T-helper 17 cell (primary cell): ENCODE data around the gene ADGRG3. TPM values are rescaled to one million over a fixed set of nuclear protein-coding genes. Genes with fewer than 3 reads are reported as not detected.

Experiments
- ATAC-seq: fragments of 150-1000 bp; cut with Tn5 transposase; 2 replicates; pipeline ENCODE4 v1.10.0; 2021; ENCODE audit warnings: mild to moderate bottlenecking, moderate library complexity
- DNase-seq, 3 donors: peaks; one replicate each; pipeline versions ENCODE4 v3.0.0 to v3.0.0-alpha.2; 2020 to 2021
- H3K9me3 ChIP-seq: one replicate; pipeline ENCODE4 v1.7.0; 2013; ENCODE audit warnings: low read length, mild to moderate bottlenecking; ENCODE audit not compliant: control insufficient read depth, poor library complexity, severe bottlenecking
- H3K27ac Mint-ChIP-seq: one replicate; pipeline ENCODE4 v1.8.0; 2022; ENCODE audit warnings: mild to moderate bottlenecking, moderate library complexity, mixed read lengths
- H3K27me3 Mint-ChIP-seq: one replicate; pipeline ENCODE4 v1.8.0; 2022; ENCODE audit warnings: mixed read lengths
- H3K36me3 Mint-ChIP-seq: one replicate; pipeline ENCODE4 v1.8.0; 2022; ENCODE audit warnings: low read depth, mixed read lengths
- H3K4me1 Mint-ChIP-seq: one replicate; pipeline ENCODE4 v1.8.0; 2022; ENCODE audit warnings: mild to moderate bottlenecking, mixed read lengths
- H3K4me3 Mint-ChIP-seq: one replicate; pipeline ENCODE4 v1.8.0; 2022; ENCODE audit warnings: mild to moderate bottlenecking, moderate library complexity, mixed read lengths
- total RNA-seq, 4 donors: library from RNA in 2 of 4; stranded (reverse) in 2 of 4; gene quantifications; one replicate each; pipeline ENCODE4 v1.2.3 and lab custom pipeline; 2022 to 2026

ADGRG3 gene
- total RNA-seq, 2 donors from 2014 or later, result 0.75 to 0.99 TPM

DNA sequence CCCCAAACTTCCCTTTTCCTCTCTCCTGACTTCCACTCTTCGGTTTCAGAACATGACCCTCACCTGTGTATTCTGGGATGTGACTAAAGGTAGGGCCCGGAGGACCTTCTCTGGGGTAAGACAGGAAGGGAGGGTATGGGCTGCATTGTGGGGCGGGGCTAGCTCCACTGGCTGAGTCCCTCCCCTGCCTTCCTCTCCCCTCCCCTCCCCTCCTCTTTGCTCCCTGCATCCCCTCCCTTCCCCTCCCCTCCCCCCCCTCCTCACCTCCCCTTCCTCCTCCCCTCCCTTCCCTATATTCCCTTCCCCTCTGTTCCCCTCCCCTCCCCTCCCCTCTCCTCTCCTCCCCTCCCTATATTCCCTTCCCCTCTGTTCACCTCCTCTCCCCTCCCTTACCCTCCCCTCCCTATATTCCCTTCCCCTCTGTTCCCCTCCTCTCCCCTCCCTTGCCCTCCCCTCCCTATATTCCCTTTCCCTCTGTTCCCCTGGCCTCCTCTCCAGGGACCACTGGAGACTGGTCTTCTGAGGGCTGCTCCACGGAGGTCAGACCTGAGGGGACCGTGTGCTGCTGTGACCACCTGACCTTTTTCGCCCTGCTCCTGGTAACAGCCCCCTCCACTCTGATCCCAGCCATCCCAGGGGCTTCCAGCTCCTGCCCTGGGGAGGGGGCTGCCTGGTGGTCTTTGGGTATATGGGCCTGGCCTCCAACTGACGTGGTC is 11.8 kb downstream of the ADGRG3 start:
- H3K36me3 Mint-ChIP-seq, result no peaks in the 10 kb centered on the region
- ATAC-seq (no peak), DNase-seq (no peak)
- no peaks in the 10 kb centered on the region for H3K9me3 ChIP-seq
- H3K27me3 Mint-ChIP-seq, result peaks cover 10% of the 10 kb centered on the region
- H3K4me3 Mint-ChIP-seq, result no peak overlapping the region
- H3K27ac Mint-ChIP-seq, result no peak overlapping the region
- peaks cover 7% of the 10 kb centered on the region for H3K4me1 Mint-ChIP-seq

DNA sequence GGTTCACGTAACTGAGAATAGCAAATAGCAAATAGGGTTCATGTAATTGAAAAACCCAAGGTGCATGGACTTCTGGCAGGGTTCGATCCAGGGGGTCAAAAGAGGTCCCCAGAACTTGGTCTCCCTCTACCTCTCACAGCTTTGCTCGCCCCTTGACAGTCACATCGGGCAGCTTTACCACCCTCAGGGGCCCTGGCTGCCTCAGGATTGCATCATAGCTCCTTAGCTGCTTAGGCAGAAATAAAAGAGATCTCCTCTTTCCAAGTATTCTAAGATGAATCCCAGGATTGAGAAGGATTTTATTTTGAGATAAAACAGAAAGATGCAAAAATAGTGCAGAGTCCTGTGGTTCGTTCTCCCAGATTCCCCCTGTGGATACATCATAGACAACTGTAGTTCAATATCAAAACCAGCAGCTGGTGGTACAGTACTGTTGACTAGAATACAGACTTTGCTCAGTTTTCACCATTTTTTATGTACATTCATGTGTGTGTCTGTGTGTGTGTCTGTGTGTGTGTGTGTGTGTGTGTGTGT is 12.8 kb downstream of the ADGRG3 start:
- Mint-ChIP-seq H3K27ac (no peak overlapping the region), H3K27me3 (peaks cover 10% of the 10 kb centered on the region), H3K4me3 (no peak overlapping the region), H3K36me3 (no peaks in the 10 kb centered on the region), H3K4me1 (peaks cover 7% of the 10 kb centered on the region)
- no peak for ATAC-seq
- DNase-seq, result no peak
- no peaks in the 10 kb centered on the region for H3K9me3 ChIP-seq

GRCh38 chr16:57681950-57682728 is 14.0 kb downstream of the ADGRG3 start:
- Mint-ChIP-seq H3K36me3 (no peaks in the 10 kb centered on the region), H3K4me1 (peaks cover 4% of the 10 kb centered on the region), H3K27ac (no peak overlapping the region), H3K27me3 (peaks cover 10% of the 10 kb centered on the region), H3K4me3 (no peak overlapping the region)
- no peak for DNase-seq
- H3K9me3 ChIP-seq, result no peaks in the 10 kb centered on the region
- ATAC-seq, result no peak

DNA sequence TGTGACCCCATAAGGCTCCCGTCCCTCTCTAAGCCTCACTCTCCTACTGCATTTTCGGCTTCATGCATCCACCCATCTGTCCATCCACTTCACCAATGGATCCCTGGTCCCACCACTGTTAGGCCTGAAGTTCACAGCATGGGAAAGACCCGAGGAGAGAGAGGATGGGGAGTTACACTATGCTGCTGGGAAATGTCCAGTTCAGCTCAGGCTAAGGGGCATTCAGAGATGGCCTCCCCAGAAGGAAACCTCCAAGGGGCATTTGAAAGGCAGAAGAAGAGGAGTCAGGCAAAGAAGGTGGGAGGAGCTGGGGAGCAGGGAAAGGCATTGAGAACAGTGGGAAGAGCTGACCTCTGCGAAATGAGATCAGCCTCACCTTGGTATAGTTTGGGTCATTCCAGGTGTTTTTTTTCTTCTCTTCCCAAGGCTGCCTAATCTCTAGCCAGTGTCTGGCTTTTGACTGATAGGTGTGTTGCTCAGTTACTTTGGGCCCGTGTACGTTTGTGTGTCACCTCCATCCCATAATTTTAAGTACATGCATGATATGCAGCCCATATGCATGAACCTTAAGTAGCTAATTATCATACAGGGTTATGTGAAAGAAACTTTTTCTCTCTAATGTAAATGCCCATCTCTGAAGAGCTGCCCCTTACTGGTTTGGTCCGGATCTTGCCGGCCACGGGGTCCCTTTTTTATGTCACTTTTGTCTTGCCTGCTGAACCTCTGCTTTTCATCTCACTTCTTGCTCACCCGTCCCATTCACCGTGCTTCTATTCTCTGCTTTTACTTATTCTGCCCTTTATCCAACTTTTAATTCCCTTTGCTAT is 14.9 kb downstream of the ADGRG3 start:
- DNase-seq, result no peak
- no peak for ATAC-seq
- no peaks in the 10 kb centered on the region for H3K9me3 ChIP-seq
- H3K4me3 Mint-ChIP-seq, result no peak overlapping the region
- no peaks in the 10 kb centered on the region for H3K36me3 Mint-ChIP-seq
- peaks cover 10% of the 10 kb centered on the region for H3K27me3 Mint-ChIP-seq
- H3K27ac Mint-ChIP-seq, result no peak overlapping the region
- H3K4me1 Mint-ChIP-seq, result peaks cover 4% of the 10 kb centered on the region

DNA sequence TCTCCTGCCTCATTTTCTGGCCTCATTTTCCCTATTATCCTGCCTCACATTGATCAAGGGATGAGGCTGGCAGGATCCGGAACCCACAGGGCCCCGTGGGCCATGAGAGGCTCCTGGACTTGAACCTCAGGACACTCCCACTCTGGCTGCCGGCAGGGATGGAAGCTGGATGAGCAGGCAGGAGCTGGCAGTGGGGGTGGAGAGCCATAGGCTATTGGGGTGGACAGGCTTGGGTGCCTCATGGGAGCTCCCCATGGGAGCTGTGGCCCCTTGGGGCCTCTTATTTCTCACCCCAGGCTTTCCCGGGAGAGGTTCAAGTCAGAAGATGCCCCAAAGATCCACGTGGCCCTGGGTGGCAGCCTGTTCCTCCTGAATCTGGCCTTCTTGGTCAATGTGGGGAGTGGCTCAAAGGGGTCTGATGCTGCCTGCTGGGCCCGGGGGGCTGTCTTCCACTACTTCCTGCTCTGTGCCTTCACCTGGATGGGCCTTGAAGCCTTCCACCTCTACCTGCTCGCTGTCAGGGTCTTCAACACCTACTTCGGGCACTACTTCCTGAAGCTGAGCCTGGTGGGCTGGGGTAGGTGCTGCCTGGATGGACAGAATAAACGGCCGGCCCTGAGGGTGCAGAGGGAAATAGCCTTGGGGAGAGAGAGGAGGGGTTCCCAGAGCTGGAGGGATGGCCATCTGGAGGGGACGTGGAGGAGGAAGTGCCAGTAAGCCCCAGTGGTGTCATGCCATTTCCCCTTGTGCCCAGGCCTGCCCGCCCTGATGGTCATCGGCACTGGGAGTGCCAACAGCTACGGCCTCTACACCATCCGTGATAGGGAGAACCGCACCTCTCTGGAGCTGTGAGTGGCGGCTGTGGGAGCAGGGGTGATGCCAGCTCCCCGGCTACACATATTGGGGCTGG is 15.8 kb downstream of the ADGRG3 start:
- peaks cover 4% of the 10 kb centered on the region for H3K4me1 Mint-ChIP-seq
- H3K36me3 Mint-ChIP-seq, result no peaks in the 10 kb centered on the region
- DNase-seq (no peak), ATAC-seq (no peak)
- H3K27ac Mint-ChIP-seq, result no peak overlapping the region
- H3K9me3 ChIP-seq, result no peaks in the 10 kb centered on the region
- H3K27me3 Mint-ChIP-seq, result peaks cover 10% of the 10 kb centered on the region
- H3K4me3 Mint-ChIP-seq, result no peak overlapping the region

DNA sequence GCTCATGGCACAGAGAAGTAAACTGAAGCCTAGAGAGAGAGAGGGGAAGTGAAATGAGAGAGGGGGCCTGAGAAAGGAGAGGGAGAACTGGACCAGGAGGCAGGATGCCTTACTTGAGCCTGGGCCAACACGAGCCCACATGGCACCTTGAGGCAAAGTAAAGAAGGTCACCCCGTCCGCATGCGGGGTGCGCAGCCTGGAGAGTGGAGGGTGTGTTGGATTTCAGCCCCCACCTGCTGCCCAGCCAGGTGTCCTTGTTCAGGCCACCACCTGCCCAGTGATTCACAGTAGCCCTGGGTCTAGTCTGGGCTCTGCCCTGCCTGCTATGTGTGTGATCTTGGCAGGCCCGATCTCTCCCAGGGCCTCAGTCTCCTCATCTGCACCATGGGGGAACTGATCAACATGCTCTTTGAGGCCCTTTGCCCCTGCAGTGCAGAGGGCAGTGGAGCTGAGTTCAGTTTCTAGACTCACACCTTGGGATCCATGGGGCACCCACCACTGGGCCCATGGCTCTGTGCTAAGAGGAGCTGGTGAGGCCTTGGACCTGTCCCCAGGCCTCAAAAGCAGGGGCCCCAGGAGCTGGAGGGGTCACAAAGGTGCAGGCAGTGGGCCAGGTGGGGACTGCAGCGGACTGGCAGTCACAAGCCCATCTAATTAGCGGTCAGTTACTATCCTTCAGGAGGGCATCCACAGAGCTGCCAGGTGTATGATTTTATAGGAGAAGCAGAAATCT is 16.7 kb downstream of the ADGRG3 start:
- H3K27ac Mint-ChIP-seq, result no peak overlapping the region
- DNase-seq (no peak), ATAC-seq (no peak)
- H3K9me3 ChIP-seq, result no peaks in the 10 kb centered on the region
- H3K4me1 Mint-ChIP-seq, result peaks cover 5% of the 10 kb centered on the region
- peaks cover 10% of the 10 kb centered on the region for H3K27me3 Mint-ChIP-seq
- no peaks in the 10 kb centered on the region for H3K36me3 Mint-ChIP-seq
- no peak overlapping the region for H3K4me3 Mint-ChIP-seq

- Mint-ChIP-seq H3K4me1 (peaks cover 5% of the 10 kb centered on the region), H3K4me3 (no peak overlapping the region), H3K36me3 (no peaks in the 10 kb centered on the region), H3K27ac (no peak overlapping the region), H3K27me3 (peaks cover 6% of the 10 kb centered on the region)
- DNase-seq, result no peak
- ATAC-seq, result no peak
- H3K9me3 ChIP-seq, result no peaks in the 10 kb centered on the region
These were observed 17.5 kb downstream of the ADGRG3 start for GRCh38 chr16:57685633-57686032.

DNA sequence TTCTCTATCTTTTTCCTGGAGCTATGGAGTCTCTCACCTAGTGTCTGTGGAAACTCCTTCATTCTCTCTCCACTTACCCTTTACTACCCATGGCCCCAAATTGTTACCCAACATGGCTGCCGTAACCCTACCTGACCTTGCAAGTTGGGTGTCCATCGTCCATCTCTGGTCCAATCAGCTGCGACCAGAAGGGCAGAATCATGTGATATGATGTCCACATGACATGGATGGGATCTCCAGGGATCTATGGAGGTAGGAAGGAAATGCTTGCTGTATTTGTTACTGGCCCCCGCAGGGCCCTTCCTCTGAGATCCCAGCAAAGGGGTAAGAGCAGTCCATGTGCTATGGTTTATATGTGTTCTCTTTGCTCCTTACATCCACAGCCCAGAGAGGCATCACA is 18.5 kb downstream of the ADGRG3 start:
- H3K9me3 ChIP-seq, result no peaks in the 10 kb centered on the region
- Mint-ChIP-seq H3K36me3 (no peaks in the 10 kb centered on the region), H3K27me3 (peaks cover 5% of the 10 kb centered on the region), H3K27ac (no peak overlapping the region), H3K4me3 (no peak overlapping the region), H3K4me1 (peaks cover 5% of the 10 kb centered on the region)
- no peak for ATAC-seq
- DNase-seq, result no peak

GRCh38 chr16:57687363-57687929 is 19.3 kb downstream of the ADGRG3 start:
- no peaks in the 10 kb centered on the region for H3K36me3 Mint-ChIP-seq
- no peaks in the 10 kb centered on the region for H3K9me3 ChIP-seq

GRCh38 chr16:57688487-57688986 is 20.4 kb downstream of the ADGRG3 start:
- H3K4me1 Mint-ChIP-seq, result peaks cover 5% of the 10 kb centered on the region
- no peaks in the 10 kb centered on the region for H3K9me3 ChIP-seq
- no peak for ATAC-seq
- no peak overlapping the region for H3K4me3 Mint-ChIP-seq
- no peak for DNase-seq
- peak overlapping the region; percentile 83 for H3K27ac Mint-ChIP-seq
- H3K27me3 Mint-ChIP-seq, result peaks cover 13% of the 10 kb centered on the region
- no peaks in the 10 kb centered on the region for H3K36me3 Mint-ChIP-seq

More at GRCh38 chr16:57687363-57687929, 19.3 kb downstream of the ADGRG3 start:
- Mint-ChIP-seq H3K27me3 (peaks cover 9% of the 10 kb centered on the region), H3K4me3 (no peak overlapping the region), H3K4me1 (peaks cover 5% of the 10 kb centered on the region), H3K27ac (no peak overlapping the region)
- ATAC-seq (no peak), DNase-seq (no peak)

DNA sequence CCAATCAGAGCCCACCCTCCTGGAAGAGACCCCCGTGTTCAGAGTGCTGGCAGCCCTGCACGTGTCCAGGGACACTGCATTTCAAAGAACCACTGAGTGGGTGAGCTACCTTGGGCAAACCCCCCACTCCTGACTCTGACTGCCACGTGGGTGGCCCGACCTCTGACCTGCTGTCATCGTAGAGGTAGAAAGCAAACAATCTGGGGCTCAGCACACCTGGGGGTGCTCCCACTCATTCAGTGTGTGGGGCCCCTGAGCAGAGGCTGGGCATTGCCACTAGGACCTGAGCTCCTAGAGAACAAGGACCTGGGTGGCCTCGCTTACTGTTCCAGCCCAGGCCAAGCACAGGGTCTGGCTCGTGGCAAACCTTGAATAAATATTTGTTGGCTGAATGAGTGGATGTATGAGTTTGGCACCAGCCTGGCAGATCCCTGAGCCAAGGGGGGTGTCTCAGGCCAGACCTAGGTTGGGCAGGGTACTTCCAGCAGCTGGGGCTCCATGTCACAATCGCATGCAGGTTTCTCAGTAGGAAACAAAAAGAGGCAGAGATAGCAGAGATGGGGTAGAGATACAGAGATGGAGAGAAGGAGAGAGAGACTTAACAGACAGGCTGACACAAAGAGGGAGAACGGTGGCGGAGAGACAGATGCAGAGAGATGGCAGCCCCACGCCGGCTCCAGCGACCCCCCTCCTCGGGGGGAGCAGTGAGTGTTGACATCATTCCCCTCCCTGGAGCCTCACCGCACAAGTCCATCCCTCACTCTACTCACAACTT is 21.1 kb downstream of the ADGRG3 start:
- Mint-ChIP-seq H3K36me3 (no peaks in the 10 kb centered on the region), H3K4me3 (peak overlapping the region; percentile 74), H3K27me3 (peaks cover 11% of the 10 kb centered on the region), H3K27ac (peak overlapping the region; percentile 83), H3K4me1 (peaks cover 5% of the 10 kb centered on the region)
- H3K9me3 ChIP-seq, result no peaks in the 10 kb centered on the region
- ATAC-seq (no peak), DNase-seq (no peak)
